ENCODE results near the gene ITPK1.

The ITPK1 gene

GRCh38 chr14:92902726-92903125 is 213.0 kb downstream of the ITPK1 start:
- H3K27me3 ChIP-seq (ENCODE audit: control insufficient read depth, insufficient read depth, low read length), result peaks cover 5% of the 10 kb centered on the region
- H3K9ac ChIP-seq (ENCODE audit: low read length), result no peak overlapping the region
- H3K36me3 ChIP-seq (ENCODE audit: control insufficient read depth, insufficient read depth, low read length), result no peaks in the 10 kb centered on the region
- H3K4me3 ChIP-seq (ENCODE audit: low read length), result no peak overlapping the region
- no peaks in the 10 kb centered on the region for H3K4me1 ChIP-seq (ENCODE audit: control insufficient read depth, insufficient read depth, low read length)
- no peak overlapping the region for H3K27ac ChIP-seq (ENCODE audit: low read depth, low read length)

DNA sequence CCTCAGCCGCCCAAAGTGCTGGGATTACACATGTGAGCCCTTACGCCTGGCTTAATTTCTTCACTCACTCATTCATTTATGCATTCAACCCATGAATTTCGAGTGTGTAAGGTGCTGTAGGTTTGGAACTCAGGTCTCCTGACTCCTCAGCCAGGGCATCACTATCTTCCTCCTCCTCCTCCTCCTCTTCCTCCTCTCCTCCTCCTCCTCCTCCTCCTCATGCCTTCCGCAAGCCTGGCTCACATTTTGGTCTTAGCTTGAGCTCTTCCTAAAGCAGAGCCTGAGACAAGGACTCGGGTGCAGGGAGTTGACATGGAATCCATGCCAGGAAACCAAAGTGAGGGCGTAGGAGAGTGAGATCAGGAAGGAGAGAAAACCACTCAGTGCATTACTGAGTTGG is 213.5 kb downstream of the ITPK1 start:
- Histone ChIP-seq H3K27me3 (ENCODE audit: control insufficient read depth, insufficient read depth, low read length) (peaks cover 5% of the 10 kb centered on the region), H3K4me3 (ENCODE audit: low read length) (no peak overlapping the region), H3K36me3 (ENCODE audit: control insufficient read depth, insufficient read depth, low read length) (no peaks in the 10 kb centered on the region), H3K27ac (ENCODE audit: low read depth, low read length) (no peak overlapping the region), H3K9ac (ENCODE audit: low read length) (no peak overlapping the region), H3K4me1 (ENCODE audit: control insufficient read depth, insufficient read depth, low read length) (no peaks in the 10 kb centered on the region)

- no peaks in the 10 kb centered on the region for H3K36me3 ChIP-seq (ENCODE audit: control insufficient read depth, insufficient read depth, low read length)
- no peak overlapping the region for H3K4me3 ChIP-seq (ENCODE audit: low read length)
- no peak overlapping the region for H3K27ac ChIP-seq (ENCODE audit: low read depth, low read length)
- no peak overlapping the region for H3K9ac ChIP-seq (ENCODE audit: low read length)
- no peaks in the 10 kb centered on the region for H3K4me1 ChIP-seq (ENCODE audit: control insufficient read depth, insufficient read depth, low read length)
- H3K27me3 ChIP-seq (ENCODE audit: control insufficient read depth, insufficient read depth, low read length), result peaks cover 5% of the 10 kb centered on the region
Observed at GRCh38 chr14:92900660-92901059, 215.1 kb downstream of the ITPK1 start.

DNA sequence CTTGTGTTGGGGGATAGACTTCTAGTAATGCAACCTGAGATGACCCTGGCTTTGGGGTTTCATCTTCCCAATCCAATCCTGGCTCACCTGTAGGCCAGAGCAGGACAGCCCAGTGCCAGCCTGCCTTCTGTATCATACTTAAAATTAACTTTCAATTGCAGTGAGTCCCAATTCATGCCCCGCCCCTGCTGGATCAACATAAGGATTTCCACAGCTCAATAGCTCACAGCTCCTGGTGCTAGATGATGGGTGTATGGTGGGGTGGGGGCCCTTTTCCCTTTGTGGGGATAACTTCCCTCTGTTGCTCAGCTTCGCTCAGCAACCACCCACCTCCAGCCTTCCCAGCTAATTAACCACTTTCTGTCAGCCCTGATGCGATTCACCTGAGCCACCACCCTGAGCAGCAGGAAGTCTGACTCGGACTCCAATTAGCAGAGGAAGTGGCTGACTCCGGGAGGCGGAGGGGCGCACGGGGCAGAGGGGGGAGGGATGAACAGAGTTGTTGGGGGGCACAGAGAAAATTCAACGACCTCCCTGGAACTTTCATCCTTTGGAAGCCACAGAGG is 217.1 kb downstream of the ITPK1 start:
- Histone ChIP-seq H3K9ac (ENCODE audit: low read length) (no peak overlapping the region), H3K27me3 (ENCODE audit: control insufficient read depth, insufficient read depth, low read length) (peaks cover 5% of the 10 kb centered on the region), H3K36me3 (ENCODE audit: control insufficient read depth, insufficient read depth, low read length) (no peaks in the 10 kb centered on the region), H3K4me3 (ENCODE audit: low read length) (no peak overlapping the region), H3K4me1 (ENCODE audit: control insufficient read depth, insufficient read depth, low read length) (no peaks in the 10 kb centered on the region), H3K27ac (ENCODE audit: low read depth, low read length) (no peak overlapping the region)

DNA sequence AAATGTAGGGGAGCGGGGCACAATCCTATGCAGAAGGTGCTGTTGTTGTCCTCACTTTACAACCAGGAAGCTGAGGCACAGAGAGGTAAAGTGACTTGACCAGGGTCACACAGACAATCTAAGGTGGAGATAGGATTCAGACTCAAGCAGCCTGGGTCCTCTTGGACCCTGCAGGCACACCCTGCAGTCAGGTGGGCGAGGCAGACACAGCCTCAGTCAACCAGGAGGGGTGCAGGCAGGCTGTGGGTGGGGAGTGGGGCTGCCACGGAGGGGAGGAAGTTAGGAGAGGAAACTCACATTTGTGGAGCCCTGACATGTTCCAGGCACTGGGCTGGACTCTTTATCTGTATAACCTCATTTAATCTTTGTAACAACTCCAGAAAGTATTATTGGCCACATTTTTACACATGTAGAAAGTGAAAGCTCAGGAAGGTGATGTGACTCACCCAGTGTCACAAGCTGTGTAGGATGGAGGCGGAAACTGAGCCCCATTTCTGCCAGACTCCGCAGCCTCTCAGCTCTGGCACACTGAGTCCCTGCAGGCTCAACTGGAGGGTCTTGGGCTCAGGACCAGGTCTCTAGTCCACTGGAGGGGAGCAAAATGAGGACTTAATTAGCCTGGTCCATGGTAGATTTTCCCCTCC is 217.7 kb downstream of the ITPK1 start:
- peaks cover 5% of the 10 kb centered on the region for H3K27me3 ChIP-seq (ENCODE audit: control insufficient read depth, insufficient read depth, low read length)
- H3K4me1 ChIP-seq (ENCODE audit: control insufficient read depth, insufficient read depth, low read length), result no peaks in the 10 kb centered on the region
- no peak overlapping the region for H3K4me3 ChIP-seq (ENCODE audit: low read length)
- no peak overlapping the region for H3K27ac ChIP-seq (ENCODE audit: low read depth, low read length)
- H3K9ac ChIP-seq (ENCODE audit: low read length), result no peak overlapping the region
- H3K36me3 ChIP-seq (ENCODE audit: control insufficient read depth, insufficient read depth, low read length), result no peaks in the 10 kb centered on the region

DNA sequence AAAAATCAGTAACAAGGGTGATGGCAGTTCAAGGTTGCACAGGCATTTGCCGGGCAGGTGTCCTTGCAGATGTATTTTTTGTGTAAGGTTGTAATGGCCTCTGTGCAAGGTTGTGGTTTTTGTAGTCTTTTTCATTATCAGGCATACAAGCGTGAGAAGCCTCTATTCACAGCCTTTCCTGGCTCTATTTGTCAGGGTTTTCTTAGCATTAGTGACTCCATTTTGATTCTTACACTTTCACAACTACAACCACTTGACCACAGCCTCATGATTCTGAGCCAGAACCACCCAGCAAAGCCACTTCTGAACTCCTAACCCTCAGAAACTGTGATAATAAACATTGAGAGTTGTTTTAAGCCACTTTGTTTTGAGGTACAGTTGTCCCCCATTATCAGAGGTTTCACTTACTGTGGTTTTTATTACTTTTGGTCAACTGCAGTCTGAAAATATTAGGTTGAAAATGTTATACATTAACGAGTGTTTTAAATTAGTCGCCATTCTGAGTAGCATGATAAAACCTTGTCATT is 220.3 kb downstream of the ITPK1 start:
- Histone ChIP-seq H3K9ac (ENCODE audit: low read length) (no peak overlapping the region), H3K4me1 (ENCODE audit: control insufficient read depth, insufficient read depth, low read length) (no peaks in the 10 kb centered on the region), H3K4me3 (ENCODE audit: low read length) (no peak overlapping the region), H3K36me3 (ENCODE audit: control insufficient read depth, insufficient read depth, low read length) (no peaks in the 10 kb centered on the region), H3K27ac (ENCODE audit: low read depth, low read length) (no peak overlapping the region), H3K27me3 (ENCODE audit: control insufficient read depth, insufficient read depth, low read length) (no peaks in the 10 kb centered on the region)

- H3K27me3 ChIP-seq (ENCODE audit: control insufficient read depth, insufficient read depth, low read length), result no peaks in the 10 kb centered on the region
- H3K36me3 ChIP-seq (ENCODE audit: control insufficient read depth, insufficient read depth, low read length), result no peaks in the 10 kb centered on the region
- no peak overlapping the region for H3K27ac ChIP-seq (ENCODE audit: low read depth, low read length)
- no peaks in the 10 kb centered on the region for H3K4me1 ChIP-seq (ENCODE audit: control insufficient read depth, insufficient read depth, low read length)
- H3K4me3 ChIP-seq (ENCODE audit: low read length), result no peak overlapping the region
- H3K9ac ChIP-seq (ENCODE audit: low read length), result no peak overlapping the region
Observed at GRCh38 chr14:92892589-92892988, 223.1 kb downstream of the ITPK1 start.

DNA sequence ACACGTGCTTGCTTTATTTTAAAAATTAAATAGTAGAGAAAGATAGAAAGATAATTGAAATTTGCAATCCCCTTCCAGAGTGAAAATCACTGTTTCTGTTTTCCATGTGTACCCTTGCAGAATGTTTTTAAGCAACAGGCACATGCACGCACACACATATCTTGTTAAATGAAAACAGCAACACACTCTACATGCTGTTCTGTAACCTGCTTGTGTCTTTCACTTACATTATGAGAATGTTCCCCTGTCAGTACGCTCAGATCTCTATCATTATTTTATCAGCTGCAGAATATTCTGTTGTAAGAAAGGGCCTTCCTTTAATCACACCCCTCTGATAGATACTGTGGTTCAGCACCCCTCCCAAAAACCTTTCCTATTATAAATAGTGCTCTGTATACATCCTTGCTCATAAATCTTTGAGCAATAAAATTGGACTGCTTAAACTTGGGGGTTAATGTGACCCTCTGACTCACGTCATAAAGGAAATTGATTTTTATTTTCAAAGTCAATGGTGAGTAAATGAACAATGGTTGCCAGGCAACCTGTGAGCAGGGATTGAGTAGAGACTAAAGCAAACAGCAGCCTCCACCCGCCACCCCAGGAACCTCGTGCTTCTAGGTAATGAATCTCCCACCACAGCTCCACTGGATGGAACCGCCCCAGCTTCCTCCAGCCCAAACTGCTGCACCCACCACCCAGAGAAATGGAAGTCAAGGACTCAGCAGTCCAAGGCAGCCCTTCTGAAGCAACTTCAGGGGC is 224.7 kb downstream of the ITPK1 start:
- Histone ChIP-seq H3K36me3 (ENCODE audit: control insufficient read depth, insufficient read depth, low read length) (no peaks in the 10 kb centered on the region), H3K27me3 (ENCODE audit: control insufficient read depth, insufficient read depth, low read length) (no peaks in the 10 kb centered on the region), H3K4me3 (ENCODE audit: low read length) (no peak overlapping the region), H3K4me1 (ENCODE audit: control insufficient read depth, insufficient read depth, low read length) (no peaks in the 10 kb centered on the region), H3K9ac (ENCODE audit: low read length) (no peak overlapping the region), H3K27ac (ENCODE audit: low read depth, low read length) (no peak overlapping the region)

GRCh38 chr14:92888896-92889295 is 226.8 kb downstream of the ITPK1 start:
- Histone ChIP-seq H3K27me3 (ENCODE audit: control insufficient read depth, insufficient read depth, low read length) (no peaks in the 10 kb centered on the region), H3K4me1 (ENCODE audit: control insufficient read depth, insufficient read depth, low read length) (no peaks in the 10 kb centered on the region), H3K27ac (ENCODE audit: low read depth, low read length) (no peak overlapping the region), H3K9ac (ENCODE audit: low read length) (no peak overlapping the region), H3K4me3 (ENCODE audit: low read length) (no peak overlapping the region), H3K36me3 (ENCODE audit: control insufficient read depth, insufficient read depth, low read length) (no peaks in the 10 kb centered on the region)

DNA sequence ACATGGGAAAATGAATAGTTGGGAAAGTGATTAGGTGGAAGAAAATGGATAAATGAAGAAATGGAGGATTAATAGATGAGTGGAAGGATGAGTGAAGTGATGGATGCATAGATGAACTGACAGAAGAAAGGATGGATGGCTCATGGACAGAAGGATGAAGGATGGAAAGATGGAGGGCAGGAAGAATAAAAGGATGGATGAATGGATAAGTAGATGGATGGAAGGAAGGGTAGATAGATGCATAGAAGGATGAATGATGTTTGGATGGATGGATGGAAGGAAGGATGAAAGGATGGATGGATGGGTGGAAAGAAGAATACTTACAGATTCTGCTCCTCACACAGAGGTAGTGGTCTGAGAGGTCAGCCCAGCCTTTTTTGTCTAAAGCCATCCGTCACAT is 228.6 kb downstream of the ITPK1 start:
- no peaks in the 10 kb centered on the region for H3K4me1 ChIP-seq (ENCODE audit: control insufficient read depth, insufficient read depth, low read length)
- H3K9ac ChIP-seq (ENCODE audit: low read length), result no peak overlapping the region
- H3K27ac ChIP-seq (ENCODE audit: low read depth, low read length), result no peak overlapping the region

More for the DNA sequence above, 228.6 kb downstream of the ITPK1 start:
- Histone ChIP-seq H3K27me3 (ENCODE audit: control insufficient read depth, insufficient read depth, low read length) (no peaks in the 10 kb centered on the region), H3K36me3 (ENCODE audit: control insufficient read depth, insufficient read depth, low read length) (no peaks in the 10 kb centered on the region), H3K4me3 (ENCODE audit: low read length) (no peak overlapping the region)

Measured in rectal smooth muscle tissue (tissue), 1 donor.